Heart left ventricle (tissue), 16 donors: ENCODE data around the gene MRPL11. TPM values are rescaled to one million over a fixed set of nuclear protein-coding genes. Genes with fewer than 3 reads are reported as not detected.

Experiments used
- ATAC-seq, 4 donors: fragments of 200-7000 bp; cut with Tn5 transposase; one replicate each; pipeline ENCODE4 v1.9.1; 2020 to 2022; ENCODE audit warnings: moderate library complexity in 4 of 4, mild to moderate bottlenecking in 3 of 4, moderate number of reproducible peaks in 1 of 4
- DNase-seq, 5 donors: peaks; one replicate each; pipeline ENCODE4 v3.0.0-alpha.2; 2020
- H3K27ac ChIP-seq, 12 donors: fragments of 200-600 bp; sonication (generic) in 4 of 12; one replicate each; pipeline versions ENCODE4 v1.5.0 to v1.8.0; 2016 to 2022; ENCODE audit warnings: mild to moderate bottlenecking in 2 of 12
- H3K27me3 ChIP-seq, 9 donors: fragments of 200-600 bp; sonication (generic) in 2 of 9; one replicate each; pipeline versions ENCODE4 v1.5.1 to v1.8.0; 2016 to 2022; ENCODE audit warnings: mild to moderate bottlenecking in 3 of 9
- H3K36me3 ChIP-seq, 9 donors: fragments of 200-600 bp; sonication (generic) in 2 of 9; one replicate each; pipeline versions ENCODE4 v1.5.0 to v1.8.0; 2018 to 2022; ENCODE audit warnings: mild to moderate bottlenecking in 2 of 9
- H3K4me1 ChIP-seq, 12 donors: fragments of 200-600 bp; sonication (generic) in 4 of 12; one replicate each; pipeline versions ENCODE4 v1.5.0 to v1.8.0; 2016 to 2022; ENCODE audit warnings: mild to moderate bottlenecking in 3 of 12
- H3K4me3 ChIP-seq, 12 donors: fragments of 200-600 bp; sonication (generic) in 4 of 12; one replicate each; pipeline versions ENCODE4 v1.5.0 to v1.8.0; 2017 to 2022; ENCODE audit warnings: mild to moderate bottlenecking in 9 of 12, moderate library complexity in 4 of 12
- H3K9me3 ChIP-seq, 12 donors: fragments of 200-600 bp; sonication (generic) in 4 of 12; one replicate each; pipeline versions ENCODE4 v1.5.0 to v1.8.0; 2016 to 2022; ENCODE audit warnings: mild to moderate bottlenecking in 1 of 12
- POLR2A ChIP-seq, 2 donors: fragments of 450-650 bp; IDR thresholded peaks; one replicate each; pipeline ENCODE4 v1.6.1; 2017; ENCODE audit warnings: antibody characterized with exemption in 2 of 2, mild to moderate bottlenecking in 2 of 2, moderate library complexity in 2 of 2
- WGBS, 4 donors: extraction: QIAGEN DNeasy Blood & Tissue Kit in 2 of 4; methylation state at CpG; one replicate each; pipeline versions ENCODE4 v1.1.5 to v1.1.7; 2013 to 2018; 5-methylcytosine and 5-hydroxymethylcytosine counted together
- intact Hi-C, 10 donors: fragments of 100-400 bp; cut with DNase I; formaldehyde crosslinking; loops; one replicate each; pipeline versions ENCODE4 v1.11.1 to v1.14.2; 2022
- polyA plus RNA-seq, 2 donors: library from polyadenylated mRNA; stranded (reverse); fragments of 200-250 nt; gene quantifications; one replicate each; pipeline ENCODE4 v1.2.3, GENCODE V29; 2013
- total RNA-seq, 9 donors: library from RNA; depleted of rRNA in 2 of 9; stranded (reverse); fragments of >200 nt in 2 of 9; fragmentation: NEBNext Ultra II Directional in 3 of 9; extraction: Animal tissue kit (Norgen Biotek cat#: 25700) in 3 of 9; gene quantifications; one replicate each; pipeline versions ENCODE4 v1.1.0 to v1.2.4, GENCODE V29; 2016 to 2023
- TF ChIP-seq, protein P1 (sequence below), 12 donors: fragments of 200-600 bp; sonication (generic) in 4 of 12; IDR thresholded peaks; one replicate each; pipeline versions ENCODE4 v1.5.0 to v1.8.0; 2018 to 2022; ENCODE audit warnings: antibody characterized with exemption in 12 of 12, mild to moderate bottlenecking in 5 of 12
- donor health status: ischemic (EF 13 %, LVEDD 7.1; RV severe dilation, severe dysfunction).
- donor health status: healthy with polysubstance abuse.
- donor health status: DM: no; HTN: yes; CAD: no.
- donor health status: DM: no; HTN: no; CAD: no.
- donor health status: ischemic (EF 25% LVEDD 6.9; RV normal size, moderate dysfunction).
- donor health status: ischemic (EF 25% LVEDD 5.7; RV mildly dilated, moderate dysfunction).
- donor health status: healthy.
- donor health status: DM: yes; HTN: yes; CAD: no.
- donor health status: ischemic (EF 35%, LVEDD 5.7; RV mildly dilated, moderate dysfunction).
- donor health status: nonischemic (EF 11% LVEDD 7.7; RV severe dilation, severe dysfunction).
- donor health status: DM: yes; HTN: yes; CAD: no.
- donor health status: PGD.
- donor health status: ischemic (EF 29% LVEDD 5.4; RV normal size, mild dysfunction).
- donor health status: nonischemic (EF 23%, LVEDD 6.1; RV moderate dilation, normal function).

MRPL11 gene
- total and polyA plus RNA-seq, 11 donors, result 38.9 to 62.8 (median 47.4) TPM

DNA sequence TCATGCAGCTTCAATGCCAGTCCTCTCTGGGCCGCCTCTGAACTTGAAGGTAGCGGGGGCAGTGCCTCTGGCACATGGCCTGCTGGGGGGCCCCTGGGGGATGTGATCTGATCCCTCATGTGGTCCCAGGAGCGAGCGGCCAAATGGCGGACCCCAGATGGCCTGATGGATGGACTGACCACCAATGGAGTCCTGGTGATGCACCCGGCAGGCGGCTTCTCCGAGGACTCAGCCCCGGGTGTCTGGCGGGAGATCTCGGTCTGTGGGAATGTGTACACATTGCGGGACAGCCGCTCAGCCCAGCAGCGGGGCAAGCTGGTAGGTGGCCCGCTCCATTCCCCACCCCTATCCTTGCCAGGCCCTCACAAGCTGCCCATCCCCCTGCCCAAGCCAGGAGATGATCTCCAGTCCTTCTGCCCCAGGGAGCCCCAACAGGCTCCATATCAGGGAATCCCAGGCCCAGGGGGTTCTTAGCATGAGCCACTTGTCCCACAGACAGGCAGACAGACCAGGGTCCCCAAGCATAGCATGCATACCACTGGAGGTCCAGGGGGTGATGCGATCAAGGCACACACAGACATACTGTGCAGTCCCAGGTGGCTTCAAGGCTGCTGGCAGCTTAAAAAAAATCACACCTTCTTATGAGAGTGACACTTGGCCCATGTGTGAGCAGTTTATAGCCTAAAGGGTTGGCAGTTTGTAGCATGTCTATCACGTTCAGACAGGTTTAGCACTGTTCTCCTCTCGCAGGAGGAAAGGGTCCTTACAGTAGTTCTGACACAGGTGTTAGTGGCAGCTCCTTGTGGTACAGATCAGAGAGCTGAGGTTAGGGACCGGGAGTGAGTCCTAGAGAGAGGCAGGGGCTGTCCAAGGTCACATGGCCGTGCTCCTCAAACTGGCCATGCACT, 35.2 kb upstream of the MRPL11 start:
- TF ChIP-seq, protein P1, sequence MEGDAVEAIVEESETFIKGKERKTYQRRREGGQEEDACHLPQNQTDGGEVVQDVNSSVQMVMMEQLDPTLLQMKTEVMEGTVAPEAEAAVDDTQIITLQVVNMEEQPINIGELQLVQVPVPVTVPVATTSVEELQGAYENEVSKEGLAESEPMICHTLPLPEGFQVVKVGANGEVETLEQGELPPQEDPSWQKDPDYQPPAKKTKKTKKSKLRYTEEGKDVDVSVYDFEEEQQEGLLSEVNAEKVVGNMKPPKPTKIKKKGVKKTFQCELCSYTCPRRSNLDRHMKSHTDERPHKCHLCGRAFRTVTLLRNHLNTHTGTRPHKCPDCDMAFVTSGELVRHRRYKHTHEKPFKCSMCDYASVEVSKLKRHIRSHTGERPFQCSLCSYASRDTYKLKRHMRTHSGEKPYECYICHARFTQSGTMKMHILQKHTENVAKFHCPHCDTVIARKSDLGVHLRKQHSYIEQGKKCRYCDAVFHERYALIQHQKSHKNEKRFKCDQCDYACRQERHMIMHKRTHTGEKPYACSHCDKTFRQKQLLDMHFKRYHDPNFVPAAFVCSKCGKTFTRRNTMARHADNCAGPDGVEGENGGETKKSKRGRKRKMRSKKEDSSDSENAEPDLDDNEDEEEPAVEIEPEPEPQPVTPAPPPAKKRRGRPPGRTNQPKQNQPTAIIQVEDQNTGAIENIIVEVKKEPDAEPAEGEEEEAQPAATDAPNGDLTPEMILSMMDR (IDR thresholded peaks at IDR 0.05), result no peak
- no peak for TF ChIP-seq POLR2A (IDR thresholded peaks at IDR 0.05)
- Histone ChIP-seq H3K9me3 (no peaks in the 10 kb centered on the region), H3K36me3 (peaks cover 0 to 51% (median 27%) of the 10 kb centered on the region in 9 donors), H3K4me1 (peaks cover 0 to 10% (median under 1%) of the 10 kb centered on the region in 12 donors), H3K27me3 (no peaks in the 10 kb centered on the region), H3K4me3 (no peak overlapping the region), H3K27ac (no peak overlapping the region)
- ATAC-seq (no peak), DNase-seq (no peak)
- intact Hi-C loops, result no loop called here
- 92 to 95% (median 93%) methylated on average over 4 to 20 of the region's 20 CpGs for WGBS, 4 donors

DNA sequence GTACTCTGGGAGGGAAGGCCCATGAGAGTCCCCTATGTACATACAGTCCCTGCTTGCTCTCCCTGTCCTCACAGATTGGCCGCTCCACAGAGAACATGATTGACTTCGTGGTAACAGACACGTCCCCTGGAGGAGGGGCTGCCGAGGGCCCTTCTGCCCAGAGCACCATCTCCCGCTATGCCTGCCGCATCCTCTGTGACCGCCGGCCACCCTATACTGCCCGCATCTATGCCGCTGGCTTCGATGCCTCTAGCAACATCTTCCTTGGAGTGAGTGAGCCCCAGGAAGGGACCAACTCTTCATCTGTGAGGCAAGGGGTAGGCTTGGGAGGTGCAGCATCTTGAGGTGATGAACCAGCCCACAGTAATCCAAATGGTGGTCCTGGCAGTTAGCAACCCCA, 34.5 kb upstream of the MRPL11 start:
- intact Hi-C loops, result no loop called here
- DNase-seq (no peak), ATAC-seq (no peak)
- peaks cover 0 to 51% (median 27%) of the 10 kb centered on the region in 9 donors for H3K36me3 ChIP-seq
- TF ChIP-seq POLR2A (IDR thresholded peaks at IDR 0.05), result no peak
- TF ChIP-seq, protein P1 (IDR thresholded peaks at IDR 0.05), result no peak
- peaks cover 0 to 10% (median 0%) of the 10 kb centered on the region in 12 donors for H3K4me1 ChIP-seq
- no peak overlapping the region for H3K4me3 ChIP-seq
- H3K9me3 ChIP-seq, result no peaks in the 10 kb centered on the region
- H3K27ac ChIP-seq, result no peak overlapping the region
- no peaks in the 10 kb centered on the region for H3K27me3 ChIP-seq
- WGBS, 4 donors, result 94 to 97% (median 95%) methylated on average over 8 to 11 of the region's 11 CpGs

DNA sequence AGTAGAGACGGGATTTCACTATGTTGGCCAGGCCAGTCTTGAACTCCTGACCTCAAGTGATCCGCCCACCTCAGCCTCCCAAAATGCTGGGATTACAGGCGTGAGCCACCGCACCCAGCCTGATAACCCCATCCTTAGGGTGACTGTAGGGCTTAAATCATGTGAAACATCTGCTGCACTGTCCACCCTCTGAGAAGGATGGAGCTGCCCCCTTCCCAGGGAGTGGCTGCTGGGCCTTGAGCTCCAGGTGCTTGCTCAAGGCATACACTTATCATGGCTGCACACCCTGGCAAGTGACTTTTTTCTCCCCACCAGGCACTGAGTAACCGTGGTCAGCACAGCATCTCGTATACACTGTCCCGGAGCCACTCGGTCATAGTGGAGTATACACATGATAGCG, 33.4 kb upstream of the MRPL11 start:
- WGBS, 4 donors, result 91 to 94% (median 93%) methylated on average over 8 to 9 of the region's 9 CpGs
- Histone ChIP-seq H3K9me3 (no peaks in the 10 kb centered on the region), H3K27ac (no peak overlapping the region), H3K4me3 (no peak overlapping the region), H3K27me3 (no peaks in the 10 kb centered on the region), H3K36me3 (peaks cover 0 to 51% (median 27%) of the 10 kb centered on the region in 9 donors), H3K4me1 (peaks cover 0 to 21% (median 9%) of the 10 kb centered on the region in 12 donors)
- no peak for ATAC-seq
- intact Hi-C loops, result no loop called here
- TF ChIP-seq POLR2A (IDR thresholded peaks at IDR 0.05), result no peak
- TF ChIP-seq, protein P1 (IDR thresholded peaks at IDR 0.05), result no peak
- DNase-seq, result no peak

DNA sequence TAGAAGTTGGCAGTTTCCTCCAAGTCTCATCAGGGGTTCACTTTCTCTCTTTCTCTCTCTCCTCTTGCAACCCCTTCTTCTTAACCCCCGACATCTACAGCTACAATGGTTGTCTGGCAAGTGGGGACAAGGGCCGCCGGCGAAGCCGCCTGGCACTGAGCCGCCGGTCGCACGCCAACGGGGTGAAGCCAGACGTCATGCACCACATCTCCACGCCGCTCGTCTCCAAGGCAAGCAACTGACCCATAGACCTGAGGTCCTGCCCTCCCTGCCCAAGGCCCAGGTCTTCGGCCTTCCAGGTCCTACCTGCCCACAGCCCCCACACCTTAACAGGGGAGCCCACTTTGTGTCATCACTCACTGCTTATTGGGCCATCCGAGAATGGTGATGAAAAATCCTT, 32.5 kb upstream of the MRPL11 start:
- H3K27me3 ChIP-seq, result no peaks in the 10 kb centered on the region
- no peak overlapping the region for H3K4me3 ChIP-seq
- H3K4me1 ChIP-seq, result peaks cover 0 to 23% (median 10%) of the 10 kb centered on the region in 12 donors
- H3K9me3 ChIP-seq, result no peaks in the 10 kb centered on the region
- no peak overlapping the region for H3K27ac ChIP-seq
- no peak for ATAC-seq
- 93 to 97% (median 96%) methylated on average over 16 of the region's 16 CpGs for WGBS, 4 donors
- DNase-seq, result no peak
- intact Hi-C loops, result no loop called here
- H3K36me3 ChIP-seq, result peaks cover 0 to 51% (median 27%) of the 10 kb centered on the region in 9 donors
- no peak for TF ChIP-seq POLR2A (IDR thresholded peaks at IDR 0.05)
- TF ChIP-seq, protein P1 (IDR thresholded peaks at IDR 0.05), result no peak
